ENCODE measurements around the gene KNOP1.
A peak's percentile ranks its signal among the peaks of the same experiment; 100 is the strongest.

KNOP1 gene

GRCh38 chr16:19705843-19706242 is 12.2 kb downstream of the KNOP1 start:
- DNase-seq: no peak

GRCh38 chr16:19705146-19705501 is 12.9 kb downstream of the KNOP1 start:
- no peak for DNase-seq

GRCh38 chr16:19704321-19705145 is 13.5 kb downstream of the KNOP1 start:
- no peak for DNase-seq

- DNase-seq: no peak
Observed at GRCh38 chr16:19703172-19703889, 14.7 kb downstream of the KNOP1 start.

- DNase-seq: no peak
Observed at GRCh38 chr16:19701091-19701490, 16.9 kb downstream of the KNOP1 start.

- no peak for DNase-seq
Observed at GRCh38 chr16:19700319-19700781, 17.7 kb downstream of the KNOP1 start.

- no peak for DNase-seq
Observed at GRCh38 chr16:19699472-19699871, 18.6 kb downstream of the KNOP1 start.

- no peak for DNase-seq
Observed at GRCh38 chr16:19698480-19699465, 19.3 kb downstream of the KNOP1 start.

- no peak for DNase-seq
Observed at GRCh38 chr16:19697756-19698318, 20.2 kb downstream of the KNOP1 start.

- DNase-seq: no peak
Observed at GRCh38 chr16:19696961-19697360, 21.1 kb downstream of the KNOP1 start.

GRCh38 chr16:19696328-19696727 is 21.7 kb downstream of the KNOP1 start:
- DNase-seq: peak; percentile 54

- DNase-seq: no peak
Observed at GRCh38 chr16:19694989-19695388, 23.0 kb downstream of the KNOP1 start.

- no peak for DNase-seq
Observed at GRCh38 chr16:19691161-19691711, 26.8 kb downstream of the KNOP1 start.

GRCh38 chr16:19690196-19690595 is 27.8 kb downstream of the KNOP1 start:
- no peak for DNase-seq

GRCh38 chr16:19689342-19689741 is 28.7 kb downstream of the KNOP1 start:
- DNase-seq: no peak

GRCh38 chr16:19688396-19689024 is 29.5 kb downstream of the KNOP1 start:
- no peak for DNase-seq

GRCh38 chr16:19687279-19687678 is 30.7 kb downstream of the KNOP1 start:
- no peak for DNase-seq

GRCh38 chr16:19685176-19685575 is 32.9 kb downstream of the KNOP1 start:
- DNase-seq: no peak

- DNase-seq: no peak
Observed at GRCh38 chr16:19683453-19684236, 34.4 kb downstream of the KNOP1 start.

GRCh38 chr16:19681637-19682036 is 36.4 kb downstream of the KNOP1 start:
- no peak for DNase-seq

- no peak for DNase-seq
Observed at GRCh38 chr16:19680881-19681340, 37.1 kb downstream of the KNOP1 start.

Measured in activated naive CD4-positive, alpha-beta T cell treated with Interleukin-2 at 50 U/mL for 16 hours (primary cell).